Type B pancreatic cell (in vitro differentiated cells): Measurements from ENCODE around the gene DUSP9. TPM values are rescaled to one million over a fixed set of nuclear protein-coding genes. Genes with fewer than 3 reads are reported as not detected.

ENCODE experiments used
- DNase-seq: peaks from one replicate; pipeline ENCODE4 v3.0.0; 2021; ENCODE audit warnings: mixed read lengths; ENCODE audit not compliant: unreplicated experiment; ENCODE audit errors: extremely low spot score
- H3K27ac Mint-ChIP-seq: 2 replicates; pipeline ENCODE4 v1.8.0; 2021; ENCODE audit warnings: mild to moderate bottlenecking, mixed read lengths
- H3K27me3 Mint-ChIP-seq: 2 replicates; pipeline ENCODE4 v1.8.0; 2021; ENCODE audit warnings: mixed read lengths
- H3K36me3 Mint-ChIP-seq: 2 replicates; pipeline ENCODE4 v1.8.0; 2021; ENCODE audit warnings: mixed read lengths
- H3K4me1 Mint-ChIP-seq: one replicate; pipeline ENCODE4 v1.8.0; 2021; ENCODE audit warnings: mixed read lengths; ENCODE audit not compliant: unreplicated experiment
- H3K4me3 Mint-ChIP-seq: 2 replicates; pipeline ENCODE4 v1.8.0; 2021; ENCODE audit warnings: mild to moderate bottlenecking, mixed read lengths
- H3K9me3 Mint-ChIP-seq: 2 replicates; pipeline ENCODE4 v1.8.0; 2021; ENCODE audit warnings: mixed read lengths
- CTCF ChIP-seq: fragments of 200-600 bp; sonication (generic); conservative IDR thresholded peaks from 2 replicates; pipeline ENCODE4 v1.5.0; 2021; ENCODE audit warnings: antibody characterized with exemption, mild to moderate bottlenecking
- total RNA-seq: library from RNA; stranded (reverse); gene quantifications from 2 replicates; pipeline ENCODE4 v1.2.1, GENCODE V29; 2021; ENCODE audit warnings: low replicate concordance

DUSP9 gene
- total RNA-seq, 1 donor from 2014 or later, result 9.5 TPM

GRCh38 chrX:153659268-153659667 is 12.3 kb downstream of the DUSP9 start:
- Mint-ChIP-seq H3K4me1 (no peaks in the 10 kb centered on the region), H3K27me3 (peaks cover 39% of the 10 kb centered on the region), H3K27ac (no peak overlapping the region), H3K4me3 (no peak overlapping the region), H3K36me3 (no peaks in the 10 kb centered on the region), H3K9me3 (peaks cover 5% of the 10 kb centered on the region)
- DNase-seq, result no peak
- TF ChIP-seq CTCF, result no peak

- H3K36me3 Mint-ChIP-seq, result no peaks in the 10 kb centered on the region
- H3K27me3 Mint-ChIP-seq, result peaks cover 68% of the 10 kb centered on the region
- no peak overlapping the region for H3K4me3 Mint-ChIP-seq
- peak; percentile 66 for TF ChIP-seq CTCF
- DNase-seq, result peak; percentile 68
- H3K27ac Mint-ChIP-seq, result no peak overlapping the region
- H3K4me1 Mint-ChIP-seq, result no peaks in the 10 kb centered on the region
- H3K9me3 Mint-ChIP-seq, result peaks cover 5% of the 10 kb centered on the region
Measured at GRCh38 chrX:153662266-153662665, 15.3 kb downstream of the DUSP9 start.

- no peaks in the 10 kb centered on the region for H3K9me3 Mint-ChIP-seq
- H3K27ac Mint-ChIP-seq, result no peak overlapping the region
- no peaks in the 10 kb centered on the region for H3K36me3 Mint-ChIP-seq
- no peak overlapping the region for H3K4me3 Mint-ChIP-seq
- no peak for TF ChIP-seq CTCF
- DNase-seq, result no peak
- peaks cover 3% of the 10 kb centered on the region for H3K4me1 Mint-ChIP-seq
- H3K27me3 Mint-ChIP-seq, result peaks cover 63% of the 10 kb centered on the region
Measured at GRCh38 chrX:153665726-153666306, 18.8 kb downstream of the DUSP9 start.

GRCh38 chrX:153667281-153667955 is 20.4 kb downstream of the DUSP9 start:
- Mint-ChIP-seq H3K27ac (no peak overlapping the region), H3K4me1 (peaks cover 3% of the 10 kb centered on the region), H3K4me3 (no peak overlapping the region), H3K9me3 (no peaks in the 10 kb centered on the region), H3K27me3 (peaks cover 50% of the 10 kb centered on the region), H3K36me3 (no peaks in the 10 kb centered on the region)
- DNase-seq, result no peak
- TF ChIP-seq CTCF, result no peak

GRCh38 chrX:153667956-153668396 is 21.0 kb downstream of the DUSP9 start:
- Mint-ChIP-seq H3K27me3 (peaks cover 49% of the 10 kb centered on the region), H3K27ac (no peak overlapping the region), H3K36me3 (no peaks in the 10 kb centered on the region), H3K4me1 (peaks cover 3% of the 10 kb centered on the region), H3K9me3 (no peaks in the 10 kb centered on the region), H3K4me3 (no peak overlapping the region)
- DNase-seq, result peak; percentile 83
- TF ChIP-seq CTCF, result peak; percentile 82
